K562 (cell line): ENCODE data around the gene PRC1. TPM values are rescaled to one million over a fixed set of nuclear protein-coding genes. Genes with fewer than 3 reads are reported as not detected.

Source experiments
- ATF2 ChIP-seq: sonication (generic); formaldehyde crosslinking; IDR thresholded peaks from 2 replicates; pipeline ENCODE4 v1.8.1; 2022; ENCODE audit warnings: missing genetic modification reagents
- ATF7 ChIP-seq: fragments of 450-650 bp; IDR thresholded peaks from 2 replicates; pipeline ENCODE4 v1.7.1; 2014; ENCODE audit warnings: mild to moderate bottlenecking, moderate library complexity
- CBX3 ChIP-seq, 2 experiments: IDR thresholded peaks; 1 replicate in 1 of 2; 2 replicates in 1 of 2; pipeline ENCODE4 v1.6.1; 2012; ENCODE audit warnings: inconsistent platforms in 2 of 2, low read length in 2 of 2, borderline replicate concordance in 1 of 2, control low read depth in 1 of 2
- CXXC5 ChIP-seq: fragments of 250-450 bp; sonication (Bioruptor Pico); IDR thresholded peaks from 2 replicates; pipeline ENCODE4 v1.8.0; 2022; ENCODE audit warnings: inconsistent platforms, mild to moderate bottlenecking, moderate library complexity
- DLX4 ChIP-seq: fragments of 250-450 bp; sonication (Bioruptor Pico); IDR thresholded peaks from 2 replicates; pipeline ENCODE4 v1.6.1; 2021; ENCODE audit warnings: mild to moderate bottlenecking
- ELF2 ChIP-seq: fragments of 250-450 bp; sonication (Bioruptor Pico); IDR thresholded peaks from 2 replicates; pipeline ENCODE4 v1.5.0; 2021; ENCODE audit warnings: mild to moderate bottlenecking
- ESRRA ChIP-seq: fragments of 450-650 bp; IDR thresholded peaks from 2 replicates; pipeline ENCODE4 v1.6.1; 2014; ENCODE audit warnings: low read depth, mild to moderate bottlenecking, moderate library complexity, borderline replicate concordance
- EWSR1 ChIP-seq: fragments of 450-650 bp; IDR thresholded peaks from 2 replicates; pipeline ENCODE4 v1.6.1; 2018; ENCODE audit warnings: borderline replicate concordance, mild to moderate bottlenecking, low read depth, moderate library complexity; ENCODE audit not compliant: partially characterized antibody
- FOXA1 ChIP-seq: fragments of 450-650 bp; IDR thresholded peaks from 2 replicates; pipeline ENCODE4 v1.6.1; 2016; ENCODE audit warnings: mild to moderate bottlenecking, borderline replicate concordance
- GTF2A2 ChIP-seq: IDR thresholded peaks from 2 replicates; pipeline ENCODE4 v1.6.1; 2016; ENCODE audit warnings: mild to moderate bottlenecking, missing genetic modification characterization, missing compliant biosample characterization
- HMG20B ChIP-seq: fragments of 250-450 bp; sonication (Bioruptor Pico); IDR thresholded peaks from 2 replicates; pipeline ENCODE4 v1.5.0; 2021; ENCODE audit warnings: mild to moderate bottlenecking
- KAT8 ChIP-seq: fragments of 450-650 bp; IDR thresholded peaks from 2 replicates; pipeline ENCODE4 v1.6.1; 2016; ENCODE audit warnings: low read depth, mild to moderate bottlenecking
- KLF1 ChIP-seq: fragments of 450-650 bp; IDR thresholded peaks from 2 replicates; pipeline ENCODE4 v1.6.1; 2016; ENCODE audit warnings: missing genetic modification characterization, missing compliant biosample characterization
- KLF6 ChIP-seq: fragments of 250-450 bp; sonication (Bioruptor Pico); IDR thresholded peaks from 2 replicates; pipeline ENCODE4 v1.4.0; 2020; ENCODE audit warnings: mild to moderate bottlenecking, moderate library complexity, borderline replicate concordance
- MED1 ChIP-seq: sonication (generic); formaldehyde crosslinking; IDR thresholded peaks from 2 replicates; pipeline ENCODE4 v1.8.1; 2023; ENCODE audit warnings: missing genetic modification reagents, borderline replicate concordance
- POLR2H ChIP-seq: IDR thresholded peaks from 2 replicates; pipeline ENCODE4 v1.6.1; 2016; ENCODE audit warnings: missing genetic modification characterization, low read depth, mild to moderate bottlenecking, control low read depth, missing compliant biosample characterization, moderate library complexity
- PREB ChIP-seq: sonication (generic); formaldehyde crosslinking; IDR thresholded peaks from 2 replicates; pipeline ENCODE4 v1.8.1; 2023; ENCODE audit warnings: mild to moderate bottlenecking, missing genetic modification reagents
- RB1 ChIP-seq: fragments of 450-650 bp; IDR thresholded peaks from 2 replicates; pipeline ENCODE4 v1.6.1; 2017; ENCODE audit warnings: low read depth, mild to moderate bottlenecking
- RBBP5 ChIP-seq: fragments of 200-600 bp; sonication (generic); IDR thresholded peaks from 2 replicates; pipeline ENCODE4 v1.6.1; 2012; ENCODE audit warnings: borderline replicate concordance, mild to moderate bottlenecking, low read length, control low read depth, inconsistent platforms; ENCODE audit not compliant: insufficient read depth, poor library complexity, severe bottlenecking
- SMARCE1 ChIP-seq: fragments of 450-650 bp; IDR thresholded peaks from 2 replicates; pipeline ENCODE4 v1.7.1; 2016; ENCODE audit warnings: mild to moderate bottlenecking
- TAF15 ChIP-seq: fragments of 200-400 bp; formaldehyde crosslinking; IDR thresholded peaks from 2 replicates; pipeline ENCODE4 v1.6.1; 2017; ENCODE audit warnings: mild to moderate bottlenecking, low read depth, low read length, moderate library complexity
- ZBTB17 ChIP-seq: fragments of 450-650 bp; formaldehyde crosslinking; IDR thresholded peaks from 2 replicates; pipeline ENCODE4 v1.4.0; 2020; ENCODE audit warnings: mild to moderate bottlenecking
- ZFP30 ChIP-seq: fragments of 250-450 bp; sonication (Bioruptor Pico); IDR thresholded peaks from 2 replicates; pipeline ENCODE4 v1.8.0; 2022; ENCODE audit warnings: moderate library complexity, mild to moderate bottlenecking, inconsistent platforms, borderline replicate concordance
- ZNF184 ChIP-seq: sonication (generic); formaldehyde crosslinking; IDR thresholded peaks from 2 replicates; pipeline ENCODE4 v1.5.0; 2020; ENCODE audit warnings: missing genetic modification reagents
- ZNF274 ChIP-seq: IDR thresholded peaks from 2 replicates; pipeline ENCODE4 v1.6.1; 2011; ENCODE audit warnings: low read depth, mild to moderate bottlenecking, low read length, moderate library complexity, borderline replicate concordance
- ZNF57 ChIP-seq: fragments of 450-650 bp; formaldehyde crosslinking; IDR thresholded peaks from 2 replicates; pipeline ENCODE4 v1.4.0; 2020; ENCODE audit warnings: mild to moderate bottlenecking, moderate library complexity
- ZNF79 ChIP-seq: fragments of 250-450 bp; sonication (Bioruptor Pico); IDR thresholded peaks from 2 replicates; pipeline ENCODE4 v1.4.0; 2020; ENCODE audit warnings: low read depth, mild to moderate bottlenecking, moderate library complexity
- polyA plus RNA-seq, 8 experiments: library from polyadenylated mRNA; depleted of rRNA in 4 of 8; stranded (reverse) in 5 of 8; unstranded in 3 of 8; fragments of >200 nt; fragmentation: Nextera tagmentation in 2 of 8; fragmentation: Illumina TruSeq in 1 of 8; extraction: Ambion mirVana in 2 of 8; extraction: Trizol in 1 of 8; gene quantifications; 2 replicates each; pipeline versions ENCODE4 v1.2.1 to v1.2.3, GENCODE V29; 2011 to 2014; ENCODE audit warnings: inconsistent platforms in 1 of 8, missing spikeins in 1 of 8
- total RNA-seq, 7 experiments: library from RNA; depleted of rRNA in 6 of 7; stranded (reverse); fragments of >200 nt in 6 of 7; fragmentation: Illumina TruSeq in 2 of 7; extraction: Trizol in 2 of 7; gene quantifications; 2 replicates each; pipeline versions ENCODE4 v1.2.1 to v1.2.3, GENCODE V29; 2011 to 2021; ENCODE audit warnings: low replicate concordance in 1 of 7

Gene PRC1
- total and polyA plus RNA-seq, 9 of the 15 experiments (the other 6 are each of a cell fraction or from before 2014, with no cell fraction given) = 156 to 391 (median 240) TPM

GRCh38 chr15:90931828-90932659 is 62.3 kb downstream of the PRC1 start, which contains the start of gene HDDC3 (continued):
- TF ChIP-seq FOXA1 = no peak
- no peak for TF ChIP-seq PREB (CRISPR knock-in tag)
- TF ChIP-seq ZNF57 (CRISPR knock-in tag) = no peak
- peak; percentile 46; the same call in 1 of the 2 replicates for TF ChIP-seq ATF7
- TF ChIP-seq ZNF79 (CRISPR knock-in tag) = no peak
- TF ChIP-seq KAT8 = no peak
- TF ChIP-seq EWSR1 = no peak
- TF ChIP-seq DLX4 (CRISPR knock-in tag) = no peak
- TF ChIP-seq GTF2A2 (tag) = no peak
- TF ChIP-seq RBBP5 = no peak
- peak; percentile 8; the same call in 1 of the 2 replicates for TF ChIP-seq ELF2 (CRISPR knock-in tag)
- TF ChIP-seq ESRRA = peak; percentile 70
- TF ChIP-seq MED1 (CRISPR knock-in tag) = no peak
- no peak for TF ChIP-seq ATF2 (CRISPR knock-in tag)
- no peak for TF ChIP-seq SMARCE1
- peak; percentile 82 for TF ChIP-seq CXXC5 (CRISPR knock-in tag)
- TF ChIP-seq CBX3 (IDR thresholded peaks at IDR 0.05; ENCODE audit: borderline replicate concordance in 1 of 2, low read length in 2 of 2) = peak in 1 of 2 experiments; percentile 58; a peak in 1 of 3 replicates
- no peak; the same call in 1 of the 2 replicates for TF ChIP-seq KLF6 (CRISPR knock-in tag)
- no peak for TF ChIP-seq ZNF184 (CRISPR knock-in tag)
- no peak; the same call in 1 of the 2 replicates for TF ChIP-seq ZFP30
- peak; percentile 81 for TF ChIP-seq RB1
- no peak for TF ChIP-seq TAF15
- TF ChIP-seq ZNF274 = no peak
- TF ChIP-seq HMG20B (CRISPR knock-in tag) = no peak
- TF ChIP-seq ZBTB17 (CRISPR knock-in tag) = peak; percentile 69; the same call in 1 of the 2 replicates
- peak; percentile 62; the same call in 1 of the 2 replicates for TF ChIP-seq POLR2H
- TF ChIP-seq KLF1 = no peak
